HepG2 (cell line): Measurements from ENCODE around the gene ITIH1. TPM values are rescaled to one million over a fixed set of nuclear protein-coding genes. Genes with fewer than 3 reads are reported as not detected.

Source experiments
- ETV5 ChIP-seq: IDR thresholded peaks from 2 replicates; pipeline ENCODE4 v1.6.1; 2018; ENCODE audit warnings: missing biosample characterization, missing genetic modification reagents, inconsistent platforms, borderline replicate concordance
- YEATS4 ChIP-seq: sonication (generic); formaldehyde crosslinking; IDR thresholded peaks from 2 replicates; pipeline ENCODE4 v1.4.0; 2020; ENCODE audit warnings: missing genetic modification reagents, borderline replicate concordance
- YY1 ChIP-seq: IDR thresholded peaks from 2 replicates; pipeline ENCODE4 v1.6.1; 2011; ENCODE audit warnings: low read length, low read depth, moderate library complexity, mild to moderate bottlenecking; ENCODE audit not compliant: insufficient read depth, insufficient replicate concordance
- ZBTB8A ChIP-seq: sonication (generic); formaldehyde crosslinking; IDR thresholded peaks from 2 replicates; pipeline ENCODE4 v1.4.0; 2020; ENCODE audit warnings: mild to moderate bottlenecking, low read depth, missing genetic modification reagents, borderline replicate concordance
- ZFP82 ChIP-seq: sonication (generic); formaldehyde crosslinking; IDR thresholded peaks from 2 replicates; pipeline ENCODE4 v1.5.1; 2020; ENCODE audit warnings: mild to moderate bottlenecking, missing genetic modification reagents, borderline replicate concordance
- ZNF317 ChIP-seq: sonication (generic); formaldehyde crosslinking; IDR thresholded peaks from 2 replicates; pipeline ENCODE4 v1.5.0; 2020; ENCODE audit warnings: mild to moderate bottlenecking, missing genetic modification reagents
- ZNF558 ChIP-seq: sonication (generic); formaldehyde crosslinking; IDR thresholded peaks from 2 replicates; pipeline ENCODE4 v1.9.0; 2022; ENCODE audit warnings: mild to moderate bottlenecking, missing genetic modification reagents, borderline replicate concordance
- ZNF660 ChIP-seq: sonication (generic); formaldehyde crosslinking; IDR thresholded peaks from 2 replicates; pipeline ENCODE4 v1.5.1; 2020; ENCODE audit warnings: mild to moderate bottlenecking, low read depth, missing genetic modification reagents, borderline replicate concordance
- polyA plus RNA-seq, 8 experiments: library from polyadenylated mRNA; depleted of rRNA in 3 of 8; stranded (reverse) in 7 of 8; unstranded in 1 of 8; fragments of >200 nt; fragmentation: Illumina TruSeq in 4 of 8; extraction: Trizol in 4 of 8; gene quantifications; 2 replicates each; pipeline versions ENCODE4 v1.2.1 to v1.2.3, GENCODE V29; 2011 to 2016; ENCODE audit warnings: low read depth in 4 of 8, missing spikeins in 1 of 8, mixed read lengths in 1 of 8; ENCODE audit not compliant: insufficient read depth in 1 of 8
- total RNA-seq, 5 experiments: library from RNA; depleted of rRNA; stranded (reverse); fragments of >200 nt; fragmentation: Illumina TruSeq; extraction: Trizol; gene quantifications; 2 replicates each; pipeline ENCODE4 v1.2.3, GENCODE V29; 2016; ENCODE audit warnings: low read depth in 1 of 5
- TF ChIP-seq, protein P1 (sequence below): sonication (generic); formaldehyde crosslinking; IDR thresholded peaks from 2 replicates; pipeline ENCODE4 v1.5.0; 2020; ENCODE audit warnings: mild to moderate bottlenecking, missing genetic modification reagents, moderate library complexity
- TF ChIP-seq, protein P2 (sequence below): sonication (generic); formaldehyde crosslinking; IDR thresholded peaks from 2 replicates; pipeline ENCODE4 v1.8.1; 2023; ENCODE audit warnings: mild to moderate bottlenecking, missing genetic modification reagents
- TF ChIP-seq, protein P3 (sequence below): sonication (generic); formaldehyde crosslinking; conservative IDR thresholded peaks from 2 replicates; pipeline ENCODE4 v1.4.0; 2020; ENCODE audit warnings: missing genetic modification reagents
- TF ChIP-seq, protein P4 (sequence below): sonication (generic); formaldehyde crosslinking; IDR thresholded peaks from 2 replicates; pipeline ENCODE4 v1.9.0; 2021; ENCODE audit warnings: missing genetic modification reagents, mild to moderate bottlenecking, borderline replicate concordance
- TF ChIP-seq, protein P5 (sequence below): sonication (generic); formaldehyde crosslinking; IDR thresholded peaks from 2 replicates; pipeline ENCODE4 v1.4.0; 2020; ENCODE audit warnings: mild to moderate bottlenecking, missing genetic modification reagents

Gene ITIH1
- total and polyA plus RNA-seq, 2 of the 13 experiments (the other 11 are each of a cell fraction or from before 2014, with no cell fraction given) = 12.3 to 19.6 TPM

DNA sequence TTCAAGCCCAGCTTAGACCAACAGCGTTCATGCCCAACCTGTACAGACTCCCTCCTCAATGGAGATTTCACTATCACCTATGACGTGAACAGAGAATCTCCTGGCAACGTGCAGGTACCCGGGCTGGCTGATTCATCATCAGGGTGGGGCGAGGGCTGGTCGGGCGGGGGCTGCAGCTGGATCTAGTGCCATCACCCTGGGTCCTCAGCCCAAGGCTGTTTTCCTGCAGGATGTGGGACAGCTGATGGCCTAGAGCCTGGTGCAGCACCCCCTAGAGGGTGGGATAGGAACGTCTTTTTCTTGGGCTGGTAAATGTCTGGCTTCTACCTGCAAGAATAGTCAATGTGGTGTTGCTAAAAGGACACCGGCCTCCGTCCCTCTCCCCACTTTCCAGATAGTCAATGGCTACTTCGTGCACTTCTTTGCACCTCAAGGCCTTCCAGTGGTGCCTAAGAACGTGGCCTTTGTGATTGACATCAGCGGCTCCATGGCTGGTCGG is 21.6 kb downstream of the ITIH1 start (continued):
- TF ChIP-seq, protein P1, sequence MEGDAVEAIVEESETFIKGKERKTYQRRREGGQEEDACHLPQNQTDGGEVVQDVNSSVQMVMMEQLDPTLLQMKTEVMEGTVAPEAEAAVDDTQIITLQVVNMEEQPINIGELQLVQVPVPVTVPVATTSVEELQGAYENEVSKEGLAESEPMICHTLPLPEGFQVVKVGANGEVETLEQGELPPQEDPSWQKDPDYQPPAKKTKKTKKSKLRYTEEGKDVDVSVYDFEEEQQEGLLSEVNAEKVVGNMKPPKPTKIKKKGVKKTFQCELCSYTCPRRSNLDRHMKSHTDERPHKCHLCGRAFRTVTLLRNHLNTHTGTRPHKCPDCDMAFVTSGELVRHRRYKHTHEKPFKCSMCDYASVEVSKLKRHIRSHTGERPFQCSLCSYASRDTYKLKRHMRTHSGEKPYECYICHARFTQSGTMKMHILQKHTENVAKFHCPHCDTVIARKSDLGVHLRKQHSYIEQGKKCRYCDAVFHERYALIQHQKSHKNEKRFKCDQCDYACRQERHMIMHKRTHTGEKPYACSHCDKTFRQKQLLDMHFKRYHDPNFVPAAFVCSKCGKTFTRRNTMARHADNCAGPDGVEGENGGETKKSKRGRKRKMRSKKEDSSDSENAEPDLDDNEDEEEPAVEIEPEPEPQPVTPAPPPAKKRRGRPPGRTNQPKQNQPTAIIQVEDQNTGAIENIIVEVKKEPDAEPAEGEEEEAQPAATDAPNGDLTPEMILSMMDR = peak; percentile 74
- TF ChIP-seq ZNF660 (no peak), ZNF558 (CRISPR knock-in tag) (no peak), ZNF317 (CRISPR knock-in tag) (no peak), YY1 (no peak), ZBTB8A (CRISPR knock-in tag) (no peak), ETV5 (no peak), YEATS4 (CRISPR knock-in tag) (no peak), ZFP82 (no peak)
- TF ChIP-seq, protein P2, sequence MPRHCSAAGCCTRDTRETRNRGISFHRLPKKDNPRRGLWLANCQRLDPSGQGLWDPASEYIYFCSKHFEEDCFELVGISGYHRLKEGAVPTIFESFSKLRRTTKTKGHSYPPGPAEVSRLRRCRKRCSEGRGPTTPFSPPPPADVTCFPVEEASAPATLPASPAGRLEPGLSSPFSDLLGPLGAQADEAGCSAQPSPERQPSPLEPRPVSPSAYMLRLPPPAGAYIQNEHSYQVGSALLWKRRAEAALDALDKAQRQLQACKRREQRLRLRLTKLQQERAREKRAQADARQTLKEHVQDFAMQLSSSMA (CRISPR knock-in tag) = no peak
- TF ChIP-seq, protein P3, sequence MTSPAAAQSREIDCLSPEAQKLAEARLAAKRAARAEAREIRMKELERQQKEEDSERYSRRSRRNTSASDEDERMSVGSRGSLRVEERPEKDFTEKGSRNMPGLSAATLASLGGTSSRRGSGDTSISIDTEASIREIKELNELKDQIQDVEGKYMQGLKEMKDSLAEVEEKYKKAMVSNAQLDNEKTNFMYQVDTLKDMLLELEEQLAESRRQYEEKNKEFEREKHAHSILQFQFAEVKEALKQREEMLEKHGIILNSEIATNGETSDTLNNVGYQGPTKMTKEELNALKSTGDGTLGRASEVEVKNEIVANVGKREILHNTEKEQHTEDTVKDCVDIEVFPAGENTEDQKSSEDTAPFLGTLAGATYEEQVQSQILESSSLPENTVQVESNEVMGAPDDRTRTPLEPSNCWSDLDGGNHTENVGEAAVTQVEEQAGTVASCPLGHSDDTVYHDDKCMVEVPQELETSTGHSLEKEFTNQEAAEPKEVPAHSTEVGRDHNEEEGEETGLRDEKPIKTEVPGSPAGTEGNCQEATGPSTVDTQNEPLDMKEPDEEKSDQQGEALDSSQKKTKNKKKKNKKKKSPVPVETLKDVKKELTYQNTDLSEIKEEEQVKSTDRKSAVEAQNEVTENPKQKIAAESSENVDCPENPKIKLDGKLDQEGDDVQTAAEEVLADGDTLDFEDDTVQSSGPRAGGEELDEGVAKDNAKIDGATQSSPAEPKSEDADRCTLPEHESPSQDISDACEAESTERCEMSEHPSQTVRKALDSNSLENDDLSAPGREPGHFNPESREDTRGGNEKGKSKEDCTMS = no peak
- TF ChIP-seq, protein P4, sequence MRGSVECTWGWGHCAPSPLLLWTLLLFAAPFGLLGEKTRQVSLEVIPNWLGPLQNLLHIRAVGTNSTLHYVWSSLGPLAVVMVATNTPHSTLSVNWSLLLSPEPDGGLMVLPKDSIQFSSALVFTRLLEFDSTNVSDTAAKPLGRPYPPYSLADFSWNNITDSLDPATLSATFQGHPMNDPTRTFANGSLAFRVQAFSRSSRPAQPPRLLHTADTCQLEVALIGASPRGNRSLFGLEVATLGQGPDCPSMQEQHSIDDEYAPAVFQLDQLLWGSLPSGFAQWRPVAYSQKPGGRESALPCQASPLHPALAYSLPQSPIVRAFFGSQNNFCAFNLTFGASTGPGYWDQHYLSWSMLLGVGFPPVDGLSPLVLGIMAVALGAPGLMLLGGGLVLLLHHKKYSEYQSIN (CRISPR knock-in tag) = no peak
- TF ChIP-seq, protein P5, sequence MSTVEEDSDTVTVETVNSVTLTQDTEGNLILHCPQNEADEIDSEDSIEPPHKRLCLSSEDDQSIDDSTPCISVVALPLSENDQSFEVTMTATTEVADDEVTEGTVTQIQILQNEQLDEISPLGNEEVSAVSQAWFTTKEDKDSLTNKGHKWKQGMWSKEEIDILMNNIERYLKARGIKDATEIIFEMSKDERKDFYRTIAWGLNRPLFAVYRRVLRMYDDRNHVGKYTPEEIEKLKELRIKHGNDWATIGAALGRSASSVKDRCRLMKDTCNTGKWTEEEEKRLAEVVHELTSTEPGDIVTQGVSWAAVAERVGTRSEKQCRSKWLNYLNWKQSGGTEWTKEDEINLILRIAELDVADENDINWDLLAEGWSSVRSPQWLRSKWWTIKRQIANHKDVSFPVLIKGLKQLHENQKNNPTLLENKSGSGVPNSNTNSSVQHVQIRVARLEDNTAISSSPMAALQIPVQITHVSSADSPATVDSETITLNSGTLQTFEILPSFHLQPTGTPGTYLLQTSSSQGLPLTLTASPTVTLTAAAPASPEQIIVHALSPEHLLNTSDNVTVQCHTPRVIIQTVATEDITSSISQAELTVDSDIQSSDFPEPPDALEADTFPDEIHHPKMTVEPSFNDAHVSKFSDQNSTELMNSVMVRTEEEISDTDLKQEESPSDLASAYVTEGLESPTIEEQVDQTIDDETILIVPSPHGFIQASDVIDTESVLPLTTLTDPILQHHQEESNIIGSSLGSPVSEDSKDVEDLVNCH (CRISPR knock-in tag) = no peak
